Transverse colon (tissue), 4 donors: ENCODE results near the gene GHRH. TPM values are rescaled to one million over a fixed set of nuclear protein-coding genes. Genes with fewer than 3 reads are reported as not detected.

Experiments used
- DNase-seq: peaks from one replicate; pipeline ENCODE4 v3.0.0-alpha.2; 2019
- H3K27ac ChIP-seq, 4 donors: fragments of 200-600 bp; sonication (generic); 2 replicates each; pipeline ENCODE4 v1.5.1; 2016 to 2018; ENCODE audit warnings: inconsistent platforms in 4 of 4
- H3K27me3 ChIP-seq: fragments of 200-600 bp; sonication (generic); 2 replicates; pipeline ENCODE4 v1.5.1; 2017; ENCODE audit warnings: inconsistent platforms
- H3K36me3 ChIP-seq, 4 donors: fragments of 200-600 bp; sonication (generic); 2 replicates each; pipeline ENCODE4 v1.5.1; 2017 to 2019; ENCODE audit warnings: inconsistent platforms in 4 of 4
- H3K4me1 ChIP-seq, 4 donors: fragments of 200-600 bp; sonication (generic); 2 replicates each; pipeline ENCODE4 v1.5.1; 2017 to 2020; ENCODE audit warnings: inconsistent platforms in 4 of 4
- H3K4me3 ChIP-seq, 4 donors: fragments of 200-600 bp; sonication (generic); 1 replicate in 1 of 4; 2 replicates in 3 of 4; pipeline versions ENCODE4 v1.5.1 to v1.6.1; 2017 to 2019; ENCODE audit warnings: inconsistent platforms in 4 of 4
- H3K9me3 ChIP-seq, 2 donors: fragments of 200-600 bp; sonication (generic); 2 replicates each; pipeline ENCODE4 v1.5.1; 2017 to 2019; ENCODE audit warnings: inconsistent platforms in 2 of 2
- CTCF ChIP-seq, 5 experiments: fragments of 200-600 bp in 3 of 5; fragments of 450-650 bp in 2 of 5; sonication (generic) in 3 of 5; IDR thresholded peaks; 1 replicate in 2 of 5; 2 replicates in 3 of 5; pipeline ENCODE4 v1.5.1; 2016 to 2017; ENCODE audit warnings: antibody characterized with exemption in 5 of 5, inconsistent platforms in 3 of 5, mild to moderate bottlenecking in 2 of 5, moderate library complexity in 1 of 5
- EP300 ChIP-seq: sonication (generic); formaldehyde crosslinking; IDR thresholded peaks from one replicate; pipeline ENCODE4 v1.6.1; 2017; ENCODE audit warnings: antibody characterized with exemption, low read depth
- POLR2A ChIP-seq: fragments of 450-650 bp; IDR thresholded peaks from one replicate; pipeline ENCODE4 v1.6.1; 2016; ENCODE audit warnings: antibody characterized with exemption, mild to moderate bottlenecking, moderate library complexity
- POLR2AphosphoS5 ChIP-seq, 3 donors: sonication (generic); formaldehyde crosslinking; IDR thresholded peaks; one replicate each; pipeline ENCODE4 v1.6.1; 2016; ENCODE audit warnings: antibody characterized with exemption in 3 of 3
- WGBS, 2 donors: methylation state at CpG; one replicate each; pipeline ENCODE4 v1.1.5; 2018; ENCODE audit warnings: low coverage in 1 of 2; 5-methylcytosine and 5-hydroxymethylcytosine counted together
- in situ Hi-C, 4 donors: fragments of 200-750 bp; cut with MboI; loops; one replicate each; pipeline versions ENCODE4 v1.15.0 to v1.15.1; 2017; ENCODE audit warnings: low sequenced_read_pairs in 3 of 4, low pct_ligation_motif_present in 1 of 4, low pct_unique_long_range_greater_than_20kb in 1 of 4
- intact Hi-C: fragments of 100-400 bp; cut with DNase I; formaldehyde crosslinking; loops from one replicate; pipeline ENCODE4 v1.15.1; 2023; ENCODE audit warnings: low total_unique reads
- total RNA-seq, 4 donors: library from RNA; depleted of rRNA; stranded (reverse); fragments of >200 nt; gene quantifications; one replicate each; pipeline ENCODE4 v1.1.0, GENCODE V29; 2016

The GHRH gene
- total RNA-seq, 4 donors from 2014 or later: not detected

DNA sequence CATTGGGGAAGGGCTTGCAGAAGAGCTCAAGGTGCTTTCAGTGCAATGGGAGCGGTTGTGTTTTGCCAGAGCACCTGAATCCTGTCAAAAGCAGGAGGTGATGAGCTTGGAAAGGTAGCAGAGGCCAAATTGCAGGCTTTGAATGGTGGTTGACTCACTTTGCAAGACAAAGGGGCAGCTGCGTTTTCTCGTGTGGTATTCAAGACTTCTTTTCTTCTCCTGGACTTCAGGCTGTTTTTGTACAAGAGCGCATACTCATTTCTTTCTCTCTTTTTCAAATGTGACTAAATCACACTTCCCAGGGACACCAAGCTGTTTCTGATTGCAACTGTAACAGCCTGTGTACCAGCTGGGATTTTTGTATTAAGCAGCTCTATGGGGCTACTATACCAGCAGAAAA is 32.3 kb downstream of the GHRH start:
- no peaks in the 10 kb centered on the region for H3K4me1 ChIP-seq
- in situ Hi-C loops (no loop called here), intact Hi-C loops (no loop called here)
- no peak overlapping the region for H3K27ac ChIP-seq
- no peak overlapping the region for H3K4me3 ChIP-seq
- no peak for DNase-seq
- no peak for TF ChIP-seq POLR2A
- TF ChIP-seq EP300: no peak
- TF ChIP-seq POLR2AphosphoS5 (IDR thresholded peaks at IDR 0.05): no peak
- TF ChIP-seq CTCF (IDR thresholded peaks at IDR 0.05): no peak
- no peaks in the 10 kb centered on the region for H3K27me3 ChIP-seq
- peaks cover 0 to 72% (median 35%) of the 10 kb centered on the region in 4 donors for H3K36me3 ChIP-seq
- 88 to 100% methylated on average over 1 to 4 of the region's 4 CpGs for WGBS, 2 donors
- no peaks in the 10 kb centered on the region for H3K9me3 ChIP-seq

DNA sequence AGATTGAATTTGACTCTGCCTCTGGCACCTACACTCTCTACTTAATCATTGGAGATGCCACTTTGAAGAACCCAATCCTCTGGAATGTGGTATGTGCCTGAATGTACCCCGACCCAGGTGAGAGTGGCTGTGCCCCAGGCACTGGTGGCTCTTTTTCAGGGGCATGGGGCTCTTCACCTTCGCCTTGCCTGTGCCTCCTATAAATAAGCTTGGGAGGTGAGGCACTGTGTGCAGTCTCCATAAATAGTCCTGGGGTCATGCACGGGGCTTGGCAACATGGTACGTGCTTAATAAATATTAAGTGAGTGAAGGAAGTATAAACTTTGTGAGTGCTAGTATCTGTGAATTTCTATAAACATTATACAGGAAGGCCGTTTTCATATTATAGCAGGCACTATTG is 33.0 kb downstream of the GHRH start:
- intact Hi-C loops: no loop called here
- Histone ChIP-seq H3K4me3 (no peak overlapping the region), H3K9me3 (no peaks in the 10 kb centered on the region), H3K27me3 (no peaks in the 10 kb centered on the region), H3K36me3 (peaks cover 0 to 72% (median 35%) of the 10 kb centered on the region in 4 donors), H3K4me1 (no peaks in the 10 kb centered on the region), H3K27ac (no peak overlapping the region)
- no peak for TF ChIP-seq POLR2A
- no peak for TF ChIP-seq EP300
- no peak for TF ChIP-seq POLR2AphosphoS5 (IDR thresholded peaks at IDR 0.05)
- no peak for TF ChIP-seq CTCF (IDR thresholded peaks at IDR 0.05)
- DNase-seq: no peak
- WGBS, 2 donors: 80 to 90% methylated on average over 3 to 5 of the region's 5 CpGs
- in situ Hi-C loops: no loop called here

- Histone ChIP-seq H3K36me3 (peaks cover 0 to 73% (median 32%) of the 10 kb centered on the region in 4 donors), H3K9me3 (no peaks in the 10 kb centered on the region), H3K27ac (peak overlapping the region in 1 of 4 donors; percentile 8), H3K4me1 (no peaks in the 10 kb centered on the region), H3K27me3 (no peaks in the 10 kb centered on the region), H3K4me3 (no peak overlapping the region)
- in situ Hi-C loops (no loop called here), intact Hi-C loops (no loop called here)
- 91 to 100% methylated on average over 2 to 6 of the region's 6 CpGs for WGBS, 2 donors
- TF ChIP-seq POLR2A (no peak), EP300 (no peak), CTCF (IDR thresholded peaks at IDR 0.05) (no peak), POLR2AphosphoS5 (IDR thresholded peaks at IDR 0.05) (no peak)
- no peak for DNase-seq
Observed at GRCh38 chr20:37228082-37228481, 33.5 kb downstream of the GHRH start.

DNA sequence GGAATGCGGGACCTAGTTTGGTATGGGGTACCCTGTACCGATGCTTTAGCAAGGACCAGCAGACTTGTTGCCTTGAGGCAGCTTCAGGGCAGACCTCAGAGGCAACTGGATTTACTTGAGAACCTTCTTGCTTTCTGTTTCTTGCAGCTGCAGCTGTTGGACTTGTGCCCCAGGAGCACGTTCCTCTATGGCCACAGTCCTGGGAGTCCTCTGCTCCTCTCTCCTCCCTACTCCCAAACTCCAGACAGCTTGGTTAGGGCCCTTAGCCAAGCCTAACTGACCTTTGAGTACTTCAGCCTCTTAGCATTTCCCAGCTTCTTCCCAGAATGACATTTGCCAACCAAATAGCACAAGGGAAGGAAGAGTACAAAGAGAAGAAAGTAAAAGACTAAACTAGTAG is 34.7 kb downstream of the GHRH start:
- peaks cover 0 to 10% (median 5%) of the 10 kb centered on the region in 4 donors for H3K4me1 ChIP-seq
- no peak overlapping the region for H3K27ac ChIP-seq
- H3K36me3 ChIP-seq: peaks cover 0 to 63% (median 29%) of the 10 kb centered on the region in 4 donors
- 63% methylated on average over 3 of the region's 3 CpGs; no CpG with 5 or more reads in 1 of the 2 donors for WGBS, 2 donors
- in situ Hi-C loops (no loop called here), intact Hi-C loops (no loop called here)
- H3K27me3 ChIP-seq: no peaks in the 10 kb centered on the region
- no peaks in the 10 kb centered on the region for H3K9me3 ChIP-seq
- peak; percentile 33 for DNase-seq
- no peak overlapping the region for H3K4me3 ChIP-seq
- TF ChIP-seq POLR2A (no peak), CTCF (IDR thresholded peaks at IDR 0.05) (no peak), EP300 (no peak), POLR2AphosphoS5 (IDR thresholded peaks at IDR 0.05) (no peak)
